ENCODE results near the gene EVX2.

EVX2 gene

GRCh38 chr2:176083796-176084261, at the start of gene EVX2:
Gene EVX2, minus strand, starts transcription at chr2:176083962. Its CDS starts 186 bp downstream, at chr2:176083776.
- DNase-seq: no peak

- DNase-seq: no peak
Measured at GRCh38 chr2:176133389-176133788, 49.6 kb upstream of the EVX2 start.

GRCh38 chr2:176132205-176133171, 48.7 kb upstream of the EVX2 start:
- DNase-seq: peak; percentile 10 to 30

- DNase-seq: no peak
Measured at GRCh38 chr2:176131848-176132158, 48.0 kb upstream of the EVX2 start.

- DNase-seq: no peak
Measured at GRCh38 chr2:176130957-176131847, 47.4 kb upstream of the EVX2 start.

- no peak for DNase-seq
Measured at GRCh38 chr2:176130147-176130956, 46.6 kb upstream of the EVX2 start.

- no peak for DNase-seq
Measured at GRCh38 chr2:176129813-176130146, 46.0 kb upstream of the EVX2 start.

GRCh38 chr2:176128982-176129796, 45.4 kb upstream of the EVX2 start, which contains the start of gene HOXD8:
Gene HOXD8, plus strand, starts transcription at chr2:176129705. Its CDS starts 662 bp downstream, at chr2:176130367.
- no peak for DNase-seq

- no peak for DNase-seq
Measured at GRCh38 chr2:176128172-176128981, 44.6 kb upstream of the EVX2 start.

- DNase-seq: no peak
Measured at GRCh38 chr2:176127774-176128072, 44.0 kb upstream of the EVX2 start.

GRCh38 chr2:176126929-176127773, 43.4 kb upstream of the EVX2 start:
- peak; percentile 36 to 89 for DNase-seq

- no peak for DNase-seq
Measured at GRCh38 chr2:176125772-176126054, 42.0 kb upstream of the EVX2 start.

GRCh38 chr2:176124947-176125771, 41.4 kb upstream of the EVX2 start:
- no peak for DNase-seq

GRCh38 chr2:176124110-176124946, 40.6 kb upstream of the EVX2 start:
- no peak for DNase-seq

GRCh38 chr2:176123411-176124109, 39.8 kb upstream of the EVX2 start:
- DNase-seq: no peak

- DNase-seq: no peak
Measured at GRCh38 chr2:176122683-176123410, 39.1 kb upstream of the EVX2 start, which contains the start of gene HOXD9. Gene HOXD9, plus strand, starts transcription at chr2:176122719. Its CDS starts 50 bp downstream, at chr2:176122769.
